CD4-positive, alpha-beta T cell treated with Interleukin-17A for 1 hour (primary cell): Measurements from ENCODE around the gene ELAVL3.
"Not testable (repeated sequence)": the region's sequence is repeated elsewhere in the genome, so short reads cannot be mapped to it uniquely, and the experiment has no call there.

Source experiments
- DNase-seq: peaks from one replicate; pipeline ENCODE4 v3.0.0-alpha.2; 2020

The ELAVL3 gene

GRCh38 chr19:11435057-11435832 lies 45.6 kb downstream of the ELAVL3 start, which contains the start of the genes ODAD3 and PRKCSH:
TSS of gene ODAD3 (minus strand) at chr19:11435121. CDS start at chr19:11435016, 105 bp downstream.
TSS of gene PRKCSH (plus strand) at chr19:11435635. CDS start at chr19:11436118, 483 bp downstream.
- DNase-seq, result peak; percentile 99

GRCh38 chr19:11434703-11435056 lies 46.2 kb downstream of the ELAVL3 start:
- DNase-seq, result no peak

DNA sequence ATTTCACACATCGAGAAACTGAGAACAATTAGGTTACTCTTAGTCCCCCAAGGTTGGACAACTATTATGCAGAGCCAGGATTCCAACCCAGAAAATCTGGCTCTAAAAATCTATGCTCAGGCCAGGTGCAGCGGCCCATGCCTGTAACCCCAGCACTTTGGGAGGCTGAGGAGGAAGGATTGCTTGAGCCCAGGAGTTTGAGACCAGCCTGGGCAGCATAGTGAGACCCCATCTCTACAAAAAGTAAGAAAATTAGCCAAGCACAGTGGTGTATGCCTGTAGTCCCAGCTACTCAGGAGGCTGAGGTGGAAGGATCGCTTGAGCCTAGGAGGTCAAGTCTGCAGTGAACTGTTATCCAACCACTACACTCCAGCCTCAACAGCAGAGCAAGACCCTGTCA lies 47.3 kb downstream of the ELAVL3 start:
- DNase-seq, result not testable (repeated sequence)

- DNase-seq, result no peak
These were observed 54.2 kb downstream of the ELAVL3 start for GRCh38 chr19:11426656-11427055.

DNA sequence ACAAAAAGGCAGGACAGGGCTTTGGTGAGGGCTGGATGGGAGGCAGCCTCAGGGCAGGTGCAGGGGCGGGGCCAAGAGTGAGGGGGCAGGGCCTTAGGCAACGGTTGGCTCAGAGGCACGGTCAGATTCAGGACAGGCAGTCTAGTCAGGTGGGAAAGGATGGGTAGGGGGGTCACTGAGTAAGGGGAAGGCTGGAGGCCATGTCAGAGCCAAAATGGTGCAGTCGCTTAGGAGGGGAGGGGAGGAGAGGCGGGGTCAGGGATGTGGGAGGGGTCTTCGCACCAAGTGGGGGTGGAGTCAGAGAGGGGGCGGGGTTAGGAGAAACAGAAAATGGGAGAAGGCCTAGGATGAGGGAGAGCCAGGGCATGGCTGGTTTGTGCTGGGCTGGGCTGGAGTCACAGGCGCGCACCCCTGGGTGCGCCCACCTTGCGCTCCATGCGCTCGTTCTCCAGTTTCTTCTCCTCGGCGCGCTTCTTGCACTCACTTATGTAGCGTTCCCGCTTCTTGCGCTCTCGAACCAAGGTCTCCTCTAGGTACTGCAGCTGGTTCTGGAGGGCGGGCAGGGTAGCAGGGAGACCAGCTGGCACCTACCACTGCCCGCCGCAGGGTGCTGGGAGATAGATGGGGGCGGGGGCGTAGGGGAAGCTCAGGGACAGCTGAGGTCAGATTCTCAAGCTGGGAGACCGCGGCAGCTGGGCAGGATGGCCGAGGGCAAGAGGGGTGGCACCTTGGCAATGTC lies 55.0 kb downstream of the ELAVL3 start:
- DNase-seq, result no peak

GRCh38 chr19:11423791-11424181 lies 57.1 kb downstream of the ELAVL3 start:
- DNase-seq, result no peak

- no peak for DNase-seq
These were observed 57.6 kb downstream of the ELAVL3 start for GRCh38 chr19:11423164-11423790.

DNA sequence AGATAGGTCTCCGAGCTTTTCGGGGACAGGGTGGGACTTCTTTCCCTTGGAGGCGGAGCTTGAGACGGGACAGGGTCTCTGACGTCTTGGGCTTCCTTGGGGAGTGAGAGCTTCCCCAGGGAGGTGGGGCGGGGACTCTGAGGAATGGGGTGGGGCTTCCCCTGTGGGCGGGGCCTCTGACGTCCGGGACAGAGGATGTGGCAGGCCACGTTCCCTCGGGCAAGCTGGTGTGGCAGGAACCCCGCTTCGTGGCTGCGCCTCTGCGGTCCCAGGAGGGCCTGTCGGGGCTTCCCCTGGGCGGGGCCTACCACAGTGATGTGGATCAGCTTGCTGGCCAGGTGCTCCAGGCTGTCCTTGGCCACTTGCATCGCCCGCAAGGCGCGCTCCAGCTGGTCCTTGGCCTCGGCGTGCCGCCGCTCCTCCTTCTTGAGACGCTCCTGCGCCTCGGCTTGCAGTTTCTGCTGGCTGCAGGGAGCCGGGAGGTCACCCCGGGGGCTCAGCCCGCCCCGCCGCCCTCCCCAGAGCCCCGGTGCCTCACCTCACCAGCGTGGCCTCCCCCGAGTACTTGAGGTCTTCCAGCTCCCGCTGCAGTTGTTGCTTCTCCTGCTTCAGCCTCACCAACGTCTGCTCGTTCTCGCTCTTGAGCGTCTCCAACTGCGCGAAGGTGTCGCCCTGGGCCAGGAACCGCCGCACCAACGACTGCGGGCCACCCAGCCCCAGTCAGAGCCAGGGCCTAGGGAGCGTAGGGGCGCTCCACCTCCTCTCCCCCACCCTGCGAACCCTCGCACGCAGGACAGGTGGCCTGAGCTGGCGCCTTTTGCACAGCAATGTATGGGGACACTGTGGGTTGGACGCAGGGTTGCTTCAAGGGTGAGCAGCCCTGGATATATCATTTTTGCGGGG lies 58.4 kb downstream of the ELAVL3 start:
- DNase-seq, result peak; percentile 83

DNA sequence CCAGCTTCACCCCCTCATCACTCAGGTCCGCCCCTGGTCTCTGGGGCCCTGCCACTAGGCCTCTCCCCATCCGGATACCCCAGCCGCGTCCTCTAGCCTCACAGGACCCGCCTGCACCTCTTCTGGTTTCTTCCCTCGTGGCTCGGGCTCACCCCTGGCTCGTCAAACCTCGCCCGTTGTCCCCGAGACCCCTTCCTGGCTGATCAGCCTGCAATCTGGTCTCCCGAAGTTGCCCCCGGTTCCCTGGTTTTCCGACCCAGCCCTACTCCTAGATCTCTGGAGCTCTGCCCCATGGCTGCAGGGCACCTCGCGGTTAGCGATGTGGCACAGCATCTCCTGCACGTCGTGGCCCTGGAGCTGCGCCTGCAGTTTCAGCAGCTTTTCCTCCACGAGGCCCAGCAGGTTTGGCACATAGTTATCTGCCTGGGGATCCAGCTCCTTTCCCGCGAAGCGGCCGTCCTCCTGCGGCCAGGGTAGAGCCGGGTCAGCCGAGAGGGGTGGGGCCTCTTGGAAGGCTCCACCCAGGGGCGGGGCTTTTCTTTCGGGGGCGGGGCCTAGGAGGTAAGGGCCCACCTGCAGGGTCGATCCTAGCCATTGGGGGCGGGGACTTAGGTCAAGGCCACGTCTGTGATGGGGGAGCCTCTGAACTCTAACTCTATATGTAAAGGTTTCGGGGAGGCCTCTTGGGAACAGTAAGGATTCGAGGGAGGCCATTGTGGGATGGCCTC lies 59.3 kb downstream of the ELAVL3 start:
- DNase-seq, result peak; percentile 53

GRCh38 chr19:11420429-11421370 lies 60.1 kb downstream of the ELAVL3 start:
- no peak for DNase-seq

DNA sequence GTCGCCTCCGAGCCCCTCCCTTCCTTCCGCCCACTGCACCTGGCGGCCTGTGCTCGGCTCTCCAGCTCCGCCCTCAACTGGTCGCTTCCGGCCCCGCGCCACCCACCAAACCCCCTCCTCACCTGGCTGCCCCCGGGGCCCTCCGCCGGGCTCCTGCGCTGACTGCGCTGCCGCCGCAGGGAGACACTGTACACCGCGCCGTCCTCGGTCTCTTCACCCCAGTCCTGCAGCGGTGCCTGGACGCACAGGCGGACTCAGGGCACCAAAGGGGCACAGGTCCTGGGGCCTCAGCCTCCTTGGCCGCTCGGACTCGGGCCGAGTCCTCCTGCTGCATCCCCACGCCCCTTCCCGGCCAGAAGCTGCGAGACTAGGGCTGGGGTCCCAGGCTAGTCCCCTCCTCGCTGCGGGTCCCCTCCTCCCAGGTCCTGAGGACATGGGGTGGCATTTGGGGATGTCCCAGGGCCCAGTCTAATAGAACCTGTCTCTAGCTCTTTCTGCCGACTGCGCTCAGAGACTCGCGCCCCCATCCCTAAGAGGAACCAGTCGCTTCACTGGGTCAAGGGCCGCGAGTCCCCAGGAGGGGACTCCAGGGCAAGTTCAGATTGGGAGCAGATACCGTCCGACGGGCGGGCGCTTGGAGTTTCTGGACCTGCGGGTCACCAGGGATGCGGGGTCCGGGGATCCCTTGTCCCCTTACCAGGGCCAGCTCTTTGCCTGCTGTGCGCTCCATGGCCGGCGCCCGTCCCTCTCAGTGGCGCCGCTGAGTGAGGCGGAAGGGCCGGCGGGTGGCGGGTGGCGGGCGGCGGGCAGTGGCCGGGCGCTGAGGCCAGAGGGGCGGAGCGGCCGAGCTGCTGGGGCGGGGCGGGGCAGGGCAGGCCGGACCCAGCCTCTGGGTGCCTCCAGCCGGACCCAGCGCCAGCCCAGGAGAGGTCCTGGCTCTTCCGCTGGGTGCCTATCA lies 62.0 kb downstream of the ELAVL3 start, which contains the start of gene RGL3:
Gene RGL3, minus strand, starts transcription at position 766 of the 958 bp plus-strand sequence. Its CDS starts 36 bp downstream, at position 730.
- no peak for DNase-seq

DNA sequence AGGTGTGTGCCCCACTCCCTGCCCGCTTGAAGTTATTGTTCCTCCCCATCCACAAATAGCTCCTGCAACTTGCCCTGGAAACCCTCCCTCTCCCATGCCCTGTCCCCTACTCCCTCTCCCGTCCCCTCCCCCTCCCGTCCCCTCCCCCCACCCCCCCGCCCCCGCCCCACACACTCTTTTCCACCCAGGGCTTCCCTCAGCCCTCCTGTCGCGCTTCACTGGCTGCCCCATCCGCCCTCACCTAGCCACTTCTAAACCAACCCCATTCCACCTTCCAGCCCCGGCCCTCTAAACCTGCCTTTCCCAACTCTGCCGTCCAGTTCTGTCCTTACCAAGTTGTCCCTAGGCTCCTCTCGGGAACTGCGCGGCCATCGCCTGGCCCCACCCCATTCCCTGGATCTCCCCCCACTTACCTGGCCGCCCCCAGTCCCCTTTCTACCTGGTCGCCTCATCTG lies 62.7 kb downstream of the ELAVL3 start:
- no peak for DNase-seq

- no peak for DNase-seq
These were observed 64.3 kb downstream of the ELAVL3 start for GRCh38 chr19:11416346-11417052.

DNA sequence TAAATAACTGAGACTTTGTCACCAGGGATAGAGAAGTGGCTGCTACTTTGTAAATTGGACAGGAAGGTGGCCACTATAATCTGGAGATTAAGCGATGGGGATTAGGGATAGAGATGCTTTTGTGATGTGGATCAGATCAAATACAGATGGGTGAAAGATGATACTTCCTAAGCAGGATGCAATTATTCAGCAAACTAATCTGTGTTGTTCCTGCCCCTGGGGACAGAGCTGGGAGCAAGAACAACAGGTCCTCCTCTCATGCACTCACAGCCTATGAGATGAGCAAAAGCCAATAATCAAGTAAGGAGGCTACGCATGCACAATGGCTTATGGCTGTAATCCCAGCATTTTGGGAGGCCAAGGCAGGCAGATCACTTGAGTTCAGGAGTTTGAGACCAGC lies 66.3 kb downstream of the ELAVL3 start:
- no peak for DNase-seq

GRCh38 chr19:11410682-11411081 lies 70.2 kb downstream of the ELAVL3 start:
- DNase-seq, result no peak

- DNase-seq, result no peak
These were observed 72.3 kb downstream of the ELAVL3 start for GRCh38 chr19:11408591-11408990.

- DNase-seq, result not testable (repeated sequence)
These were observed 74.1 kb downstream of the ELAVL3 start for GRCh38 chr19:11406703-11407236.
